NCI-H146 treated with DMSO at 0.1 percent for 48 hours (cell line): ENCODE results near the gene CCR6.
"Not testable (repeated sequence)": the region's sequence is repeated elsewhere in the genome, so short reads cannot be mapped to it uniquely, and the experiment has no call there.

ENCODE experiments used
- DNase-seq: peaks from one replicate; lab custom pipeline; 2025; ENCODE audit not compliant: unreplicated experiment; lab: John Stamatoyannopoulos, UW

CCR6 gene

DNA sequence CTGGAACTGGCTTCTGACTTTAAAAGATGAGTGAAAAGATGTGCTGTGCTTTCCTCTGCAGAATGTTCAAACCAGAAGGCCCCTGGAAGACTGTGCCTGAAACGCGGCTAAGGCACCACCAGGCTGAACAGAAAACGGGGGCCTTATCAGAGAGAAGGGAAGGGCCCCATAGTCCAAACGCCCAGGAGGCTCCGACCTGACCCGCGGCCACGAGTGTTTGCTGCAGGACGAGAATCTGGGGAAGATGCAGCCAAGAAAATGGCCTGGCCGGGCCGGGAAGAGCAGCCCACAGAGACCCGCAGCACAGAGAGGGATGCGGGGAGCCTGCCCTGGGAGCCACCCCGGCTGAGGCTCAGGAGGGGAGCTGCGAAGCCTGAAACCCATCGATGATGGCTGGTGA, 45.4 kb downstream of the CCR6 start:
- not testable (repeated sequence) for DNase-seq

DNA sequence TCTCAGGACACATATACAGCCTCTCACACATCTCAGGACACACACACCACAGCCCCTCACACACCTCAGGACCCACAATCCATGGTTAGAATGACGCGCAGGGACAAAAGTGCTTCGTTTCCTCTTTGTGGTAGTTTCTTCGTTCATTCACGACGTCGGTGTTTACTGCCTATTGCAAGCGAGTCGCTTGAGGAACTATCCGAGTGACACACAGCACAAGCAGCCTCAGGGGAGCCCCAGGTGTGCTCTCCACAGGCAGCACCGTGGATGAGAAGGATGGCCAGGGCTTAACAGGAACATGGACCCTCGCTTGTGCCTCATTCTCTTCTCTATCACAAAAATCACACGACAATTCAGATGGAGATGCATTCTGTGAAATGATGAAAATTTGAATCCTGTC, 47.0 kb downstream of the CCR6 start:
- DNase-seq, result not testable (repeated sequence)

DNA sequence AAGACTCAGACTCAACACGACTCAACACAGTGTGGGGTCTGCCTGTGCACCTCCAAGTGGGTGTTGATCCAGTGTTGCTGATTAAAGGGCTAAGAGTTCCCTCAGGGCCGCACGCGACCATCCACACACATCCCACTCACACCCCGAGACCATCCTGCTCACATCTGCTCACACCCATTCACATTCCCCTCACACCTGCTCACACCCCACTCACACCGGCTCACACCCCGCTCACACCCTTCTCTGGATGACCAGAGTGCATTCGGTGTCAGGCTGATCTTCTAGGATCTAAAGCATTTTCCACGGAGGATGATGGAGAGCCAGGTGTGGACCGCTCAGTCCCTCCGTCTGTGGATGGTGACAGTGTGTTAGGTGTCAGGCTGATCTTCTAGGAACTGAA, 48.4 kb downstream of the CCR6 start:
- not testable (repeated sequence) for DNase-seq

DNA sequence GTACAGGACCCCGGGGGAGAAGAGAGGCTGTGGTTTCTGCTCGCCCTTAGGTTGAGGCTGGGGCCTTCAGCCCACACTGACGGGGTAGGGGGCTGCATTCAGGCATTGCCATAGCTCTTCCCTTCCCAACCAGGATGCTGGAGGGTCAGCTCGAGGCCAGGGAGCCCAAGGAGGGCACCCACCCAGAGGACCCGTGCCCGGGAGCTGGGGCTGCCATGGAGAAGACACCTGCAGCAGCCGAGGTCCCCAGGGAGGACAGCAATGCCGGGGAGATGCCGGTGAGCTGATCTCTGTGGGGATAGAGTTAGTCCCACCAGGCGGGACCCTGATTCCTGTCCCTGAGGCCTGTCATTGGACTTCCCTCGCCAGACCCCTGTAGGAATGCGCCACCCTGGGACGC, 49.1 kb downstream of the CCR6 start:
- DNase-seq, result not testable (repeated sequence)

GRCh38 chr6:167177271-167177670, 54.4 kb downstream of the CCR6 start:
- DNase-seq, result not testable (repeated sequence)

GRCh38 chr6:167178896-167179655, 56.2 kb downstream of the CCR6 start:
- DNase-seq, result not testable (repeated sequence)

DNA sequence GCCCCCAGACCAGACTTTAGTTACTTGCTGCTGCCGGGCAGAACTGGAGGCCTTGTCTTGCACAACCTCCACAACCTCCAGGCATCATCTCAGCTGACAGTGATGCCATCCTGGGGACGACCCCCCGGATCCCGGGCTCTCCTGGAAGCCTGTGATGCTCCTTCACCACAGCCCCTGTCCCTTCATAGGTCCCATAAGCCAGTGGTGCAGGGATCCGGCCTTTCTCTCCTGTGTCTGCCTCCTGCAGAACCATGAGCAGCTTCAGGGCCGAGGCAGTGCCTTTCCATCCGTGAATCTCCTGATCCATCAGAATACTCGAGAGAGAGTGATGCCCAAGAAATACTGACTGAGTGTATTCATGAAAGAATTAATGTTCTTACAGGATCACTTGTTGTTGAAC, 57.2 kb downstream of the CCR6 start:
- not testable (repeated sequence) for DNase-seq

GRCh38 chr6:167181351-167181750, 58.5 kb downstream of the CCR6 start:
- not testable (repeated sequence) for DNase-seq

DNA sequence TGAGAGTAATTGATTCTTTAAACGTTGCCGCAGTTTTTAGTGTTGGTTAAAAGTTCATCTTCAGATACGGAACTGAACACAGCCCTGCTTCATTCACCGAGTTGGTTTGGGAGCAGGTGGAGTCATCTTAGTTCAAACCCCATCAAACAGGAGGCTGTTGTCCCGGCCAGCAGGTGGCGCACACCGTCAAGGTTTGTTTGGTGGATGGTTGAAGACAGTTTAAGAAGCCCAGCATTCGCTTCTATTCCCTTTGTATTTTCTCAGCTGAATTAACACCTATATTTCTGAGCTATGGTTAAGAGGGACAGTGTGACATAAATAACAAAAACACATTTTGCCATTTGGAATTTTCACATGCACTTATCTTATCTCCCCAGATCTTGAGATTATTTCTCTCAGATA, 60.0 kb downstream of the CCR6 start:
- DNase-seq, result not testable (repeated sequence)

DNA sequence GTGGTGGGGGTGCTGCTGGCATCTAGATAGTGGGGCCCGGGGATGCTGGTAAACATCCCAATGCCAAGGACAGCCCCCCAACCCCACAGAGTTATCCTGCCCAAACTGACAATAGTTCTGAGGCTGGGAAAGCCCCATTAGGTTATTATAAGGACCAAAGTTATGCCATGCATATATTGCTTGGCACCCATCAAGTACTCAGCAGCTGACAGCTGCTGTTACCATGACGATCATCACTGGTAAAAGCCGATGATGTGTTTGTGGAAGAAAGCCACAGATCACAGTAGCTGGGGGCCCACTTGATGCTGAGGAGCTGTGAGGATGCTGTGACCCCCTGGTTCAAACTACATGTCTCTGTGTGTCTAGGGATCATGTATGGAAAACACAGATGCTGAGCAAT, 62.2 kb downstream of the CCR6 start:
- not testable (repeated sequence) for DNase-seq

DNA sequence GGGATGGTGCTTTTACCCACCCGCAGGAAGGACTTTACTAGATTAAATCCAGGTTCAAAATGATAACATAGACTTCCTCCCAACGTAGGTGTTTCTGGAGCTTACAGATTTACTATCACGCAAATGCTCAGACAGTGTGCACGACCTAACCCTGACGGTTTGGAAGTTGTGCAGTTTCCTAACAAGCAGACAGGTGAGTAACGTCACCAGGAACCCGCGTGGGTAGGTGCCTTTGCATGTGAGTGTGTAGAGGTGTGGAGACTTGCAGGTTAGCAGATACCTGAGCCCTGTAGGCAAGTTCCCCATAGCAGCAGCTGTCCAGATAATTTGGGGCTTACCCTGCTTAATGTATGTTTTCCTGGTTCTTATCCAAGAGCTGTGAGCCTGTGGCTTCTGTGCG, 64.4 kb downstream of the CCR6 start:
- DNase-seq, result not testable (repeated sequence)
